Rectal smooth muscle tissue (tissue), 1 donor: ENCODE results near the gene TTC27.

Experiments used
- H3K27ac ChIP-seq: one replicate; pipeline ENCODE4 v1.7.0; 2013; ENCODE audit warnings: low read depth, low read length, inconsistent platforms
- H3K27me3 ChIP-seq: one replicate; pipeline ENCODE4 v1.7.0; 2013; ENCODE audit warnings: low read length; ENCODE audit not compliant: control insufficient read depth, insufficient read depth
- H3K36me3 ChIP-seq: one replicate; pipeline ENCODE4 v1.7.0; 2013; ENCODE audit warnings: low read length; ENCODE audit not compliant: control insufficient read depth, insufficient read depth
- H3K4me1 ChIP-seq: one replicate; pipeline ENCODE4 v1.7.0; 2013; ENCODE audit warnings: low read length; ENCODE audit not compliant: control insufficient read depth, insufficient read depth
- H3K4me3 ChIP-seq: one replicate; pipeline ENCODE4 v1.7.0; 2013; ENCODE audit warnings: low read length
- H3K9ac ChIP-seq: one replicate; pipeline ENCODE4 v1.7.0; 2013; ENCODE audit warnings: low read length

The TTC27 gene

GRCh38 chr2:32807662-32808061 is 179.8 kb downstream of the TTC27 start:
- Histone ChIP-seq H3K36me3 (no peaks in the 10 kb centered on the region), H3K9ac (no peak overlapping the region), H3K27me3 (no peaks in the 10 kb centered on the region), H3K4me1 (no peaks in the 10 kb centered on the region), H3K27ac (no peak overlapping the region), H3K4me3 (no peak overlapping the region)

DNA sequence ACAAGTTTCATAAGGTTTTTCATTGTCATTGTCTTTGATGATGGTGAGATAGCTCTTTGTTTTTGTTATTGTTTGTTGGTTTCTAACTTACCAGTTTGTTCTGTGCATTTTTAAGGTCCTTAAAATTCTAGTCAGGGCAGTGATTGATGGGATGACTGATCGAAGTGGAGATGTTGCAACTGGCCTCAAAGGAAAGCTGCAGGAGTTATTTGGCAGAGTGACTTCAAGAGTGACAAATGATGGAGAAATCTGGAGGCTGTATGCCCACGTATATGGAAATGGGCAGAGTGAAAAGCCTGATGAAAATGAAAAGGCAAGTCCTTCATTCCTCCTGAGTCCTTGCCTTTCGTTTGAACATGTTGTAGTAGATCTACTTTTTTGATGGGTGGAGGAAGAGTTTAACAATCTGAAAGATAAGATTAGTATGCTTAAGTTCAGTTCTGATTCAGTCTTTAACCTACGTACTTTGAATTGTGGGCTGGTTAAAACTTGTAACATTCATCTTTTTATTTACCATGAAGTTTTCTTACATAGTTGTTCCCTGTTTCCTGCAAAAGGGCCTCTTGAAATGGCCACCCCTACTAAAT is 183.2 kb downstream of the TTC27 start:
- no peak overlapping the region for H3K9ac ChIP-seq
- H3K36me3 ChIP-seq = no peaks in the 10 kb centered on the region
- no peak overlapping the region for H3K27ac ChIP-seq
- H3K4me1 ChIP-seq = no peaks in the 10 kb centered on the region
- no peaks in the 10 kb centered on the region for H3K27me3 ChIP-seq
- no peak overlapping the region for H3K4me3 ChIP-seq

DNA sequence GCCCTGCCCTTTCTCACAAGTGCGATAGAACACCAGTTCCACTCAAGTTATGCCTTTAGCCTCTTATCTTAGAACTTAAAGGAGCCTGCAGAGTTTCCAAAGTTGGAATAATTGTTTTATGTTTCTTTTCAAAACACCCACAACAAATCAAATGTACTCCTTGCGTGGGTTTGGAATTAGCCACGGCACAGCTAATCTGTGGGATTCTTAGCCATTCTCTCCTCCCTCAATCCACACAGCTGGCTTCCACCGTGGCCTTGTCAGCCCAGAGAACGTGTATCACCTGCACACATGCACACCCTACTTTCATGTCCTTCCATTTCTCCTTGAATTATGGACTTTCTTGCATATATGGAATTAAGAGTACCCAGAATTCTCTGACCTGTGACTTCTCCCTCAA is 183.8 kb downstream of the TTC27 start:
- H3K27me3 ChIP-seq = no peaks in the 10 kb centered on the region
- no peak overlapping the region for H3K4me3 ChIP-seq
- no peak overlapping the region for H3K9ac ChIP-seq
- H3K4me1 ChIP-seq = no peaks in the 10 kb centered on the region
- H3K27ac ChIP-seq = no peak overlapping the region
- H3K36me3 ChIP-seq = no peaks in the 10 kb centered on the region

DNA sequence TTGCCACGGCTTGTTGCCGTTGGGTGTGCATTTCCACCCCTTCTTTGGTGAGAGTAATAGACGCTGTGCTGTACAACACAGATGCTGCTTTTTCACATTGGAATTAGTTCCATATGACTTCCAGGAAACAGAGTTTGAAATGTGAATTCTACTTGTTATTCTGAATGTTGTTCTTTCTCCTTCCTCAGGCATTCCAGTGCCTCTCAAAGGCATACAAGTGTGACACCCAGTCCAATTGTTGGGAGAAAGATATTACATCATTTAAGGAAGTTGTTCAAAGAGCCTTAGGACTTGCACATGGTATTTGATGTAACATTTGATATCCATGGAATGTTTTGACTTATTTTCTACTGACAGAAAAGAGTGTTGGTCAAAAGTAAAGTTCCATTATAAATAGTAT is 184.5 kb downstream of the TTC27 start:
- Histone ChIP-seq H3K36me3 (no peaks in the 10 kb centered on the region), H3K27me3 (no peaks in the 10 kb centered on the region), H3K4me3 (no peak overlapping the region), H3K27ac (no peak overlapping the region), H3K9ac (no peak overlapping the region), H3K4me1 (no peaks in the 10 kb centered on the region)

DNA sequence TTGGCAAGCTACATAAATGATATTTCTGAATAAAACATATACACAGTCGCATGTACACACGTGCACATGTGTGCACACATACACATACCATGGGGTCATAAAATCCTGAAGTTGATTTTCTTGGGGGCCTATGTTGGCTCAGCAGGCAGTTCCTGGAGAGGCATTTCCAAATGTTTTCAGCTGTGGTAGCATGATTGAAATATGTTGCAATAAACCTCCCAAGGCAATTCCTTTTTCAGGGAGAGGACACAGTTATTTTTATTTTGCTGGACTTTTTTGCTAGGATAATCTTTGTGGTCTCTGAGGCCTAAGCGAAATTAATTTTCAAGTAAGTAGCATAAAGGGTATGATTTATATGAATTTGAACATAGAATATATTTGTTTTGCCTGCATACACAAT is 192.2 kb downstream of the TTC27 start:
- Histone ChIP-seq H3K4me1 (no peaks in the 10 kb centered on the region), H3K36me3 (no peaks in the 10 kb centered on the region), H3K9ac (no peak overlapping the region), H3K27ac (no peak overlapping the region), H3K4me3 (no peak overlapping the region), H3K27me3 (no peaks in the 10 kb centered on the region)

- H3K4me1 ChIP-seq = no peaks in the 10 kb centered on the region
- H3K27ac ChIP-seq = no peak overlapping the region
- H3K27me3 ChIP-seq = no peaks in the 10 kb centered on the region
- no peak overlapping the region for H3K9ac ChIP-seq
- no peaks in the 10 kb centered on the region for H3K36me3 ChIP-seq
- H3K4me3 ChIP-seq = no peak overlapping the region
Observed at GRCh38 chr2:32820701-32821100, 192.9 kb downstream of the TTC27 start.

DNA sequence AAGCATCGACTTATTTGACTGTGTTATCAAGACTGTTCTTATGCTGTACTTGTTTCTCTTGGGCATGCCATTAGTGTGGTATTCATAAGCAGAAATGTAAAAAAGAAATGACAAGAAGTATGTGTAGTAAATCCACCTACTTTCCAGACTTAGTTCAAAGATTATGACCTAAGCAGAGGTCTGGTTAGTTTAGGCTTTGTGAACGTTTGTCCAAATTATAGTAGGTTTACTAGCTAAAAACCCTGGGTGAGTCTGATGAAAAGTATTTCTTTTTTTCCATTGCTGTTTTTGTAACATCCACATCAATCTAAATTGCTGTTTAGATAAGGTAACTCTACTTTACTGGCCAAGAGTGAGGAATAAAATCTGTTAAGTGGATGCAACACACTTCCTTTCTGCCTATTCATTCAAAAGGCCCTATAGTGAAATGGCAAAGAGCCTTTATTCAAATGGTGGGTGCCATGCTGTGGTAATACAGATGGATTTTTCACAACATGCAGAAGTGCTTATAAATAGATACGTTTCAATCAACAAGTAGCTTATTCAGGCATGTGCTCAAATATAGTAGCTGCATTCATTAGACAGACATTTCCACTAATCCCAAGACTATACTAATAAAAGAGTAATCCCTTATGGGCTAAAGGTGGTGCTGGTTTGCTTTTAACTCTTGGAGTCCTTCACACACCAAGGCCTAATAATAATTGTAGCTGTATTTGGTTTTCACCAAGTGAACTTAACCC is 196.4 kb downstream of the TTC27 start:
- Histone ChIP-seq H3K27ac (no peak overlapping the region), H3K4me1 (no peaks in the 10 kb centered on the region), H3K36me3 (no peaks in the 10 kb centered on the region), H3K9ac (no peak overlapping the region), H3K4me3 (no peak overlapping the region), H3K27me3 (no peaks in the 10 kb centered on the region)

GRCh38 chr2:32825291-32825712 is 197.5 kb downstream of the TTC27 start:
- no peak overlapping the region for H3K4me3 ChIP-seq
- no peaks in the 10 kb centered on the region for H3K27me3 ChIP-seq
- H3K36me3 ChIP-seq = no peaks in the 10 kb centered on the region
- no peak overlapping the region for H3K9ac ChIP-seq
- no peaks in the 10 kb centered on the region for H3K4me1 ChIP-seq
- H3K27ac ChIP-seq = no peak overlapping the region

DNA sequence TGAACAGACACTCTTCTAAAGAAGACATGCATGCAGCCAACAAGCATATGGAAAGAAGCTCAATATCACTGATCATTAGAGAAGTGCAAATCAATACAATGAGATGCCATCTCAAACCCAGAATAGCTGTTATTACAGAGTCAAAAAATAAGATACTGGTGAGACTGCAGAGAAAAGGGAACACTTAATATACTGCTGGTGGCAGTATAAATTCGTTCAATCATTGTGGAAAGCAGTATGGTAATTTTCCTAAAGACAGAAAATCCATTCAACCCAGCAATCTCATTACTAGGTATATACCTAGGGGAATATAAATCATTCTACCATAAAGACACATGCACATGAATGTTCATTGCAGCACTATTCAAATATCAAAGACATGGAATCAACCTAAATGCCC is 202.3 kb downstream of the TTC27 start:
- Histone ChIP-seq H3K4me1 (no peaks in the 10 kb centered on the region), H3K9ac (no peak overlapping the region), H3K27me3 (no peaks in the 10 kb centered on the region)

DNA sequence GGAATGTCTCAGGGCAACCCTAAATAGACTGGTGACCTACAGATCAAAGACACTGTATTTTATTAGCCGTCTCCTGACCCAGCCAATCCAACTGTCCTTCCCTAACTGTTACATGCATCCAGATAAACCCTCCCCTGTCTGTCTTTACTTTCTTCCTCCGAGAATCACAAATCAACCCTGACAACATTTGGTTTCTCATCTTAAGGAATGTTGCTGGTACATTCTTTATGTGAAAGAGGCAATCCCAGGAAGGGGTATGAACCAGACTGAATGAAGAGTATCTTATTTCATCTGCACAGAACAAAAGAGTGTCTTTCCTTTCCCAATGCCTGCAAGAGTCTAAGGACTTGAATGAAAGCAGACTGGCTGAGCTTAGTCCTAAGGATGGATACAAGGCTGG is 205.0 kb downstream of the TTC27 start:
- Histone ChIP-seq H3K27ac (no peak overlapping the region), H3K4me1 (no peaks in the 10 kb centered on the region), H3K9ac (no peak overlapping the region), H3K36me3 (no peaks in the 10 kb centered on the region), H3K4me3 (no peak overlapping the region), H3K27me3 (no peaks in the 10 kb centered on the region)

More for the DNA sequence above, 202.3 kb downstream of the TTC27 start:
- Histone ChIP-seq H3K27ac (no peak overlapping the region), H3K36me3 (no peaks in the 10 kb centered on the region), H3K4me3 (no peak overlapping the region)

GRCh38 chr2:32833709-32834108 is 205.9 kb downstream of the TTC27 start:
- no peak overlapping the region for H3K9ac ChIP-seq

DNA sequence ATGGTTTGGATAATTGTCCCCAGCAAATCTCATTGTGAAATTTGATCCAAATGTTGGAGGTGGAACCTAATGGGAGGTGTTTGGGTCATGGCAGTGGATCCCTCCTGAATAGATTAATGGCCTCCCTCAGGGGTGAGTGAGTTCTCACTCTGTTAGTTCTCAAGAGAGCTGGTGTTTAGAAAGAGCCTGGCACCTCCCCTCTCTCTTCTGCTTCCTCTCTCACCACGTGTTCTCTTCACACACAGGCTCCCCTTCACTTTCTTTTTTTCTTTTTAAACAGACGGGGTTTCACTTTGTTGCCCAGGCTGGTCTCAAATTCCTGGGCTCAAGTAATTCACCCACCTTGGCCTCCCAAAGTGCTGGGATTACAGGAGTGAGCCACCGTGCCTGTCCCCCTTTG is 207.3 kb downstream of the TTC27 start:
- Histone ChIP-seq H3K4me1 (no peaks in the 10 kb centered on the region), H3K27ac (no peak overlapping the region), H3K27me3 (no peaks in the 10 kb centered on the region), H3K4me3 (no peak overlapping the region), H3K9ac (no peak overlapping the region), H3K36me3 (no peaks in the 10 kb centered on the region)

More at GRCh38 chr2:32833709-32834108, 205.9 kb downstream of the TTC27 start:
- H3K27ac ChIP-seq = no peak overlapping the region
- H3K4me1 ChIP-seq = no peaks in the 10 kb centered on the region
- H3K36me3 ChIP-seq = no peaks in the 10 kb centered on the region
- H3K4me3 ChIP-seq = no peak overlapping the region
- no peaks in the 10 kb centered on the region for H3K27me3 ChIP-seq

DNA sequence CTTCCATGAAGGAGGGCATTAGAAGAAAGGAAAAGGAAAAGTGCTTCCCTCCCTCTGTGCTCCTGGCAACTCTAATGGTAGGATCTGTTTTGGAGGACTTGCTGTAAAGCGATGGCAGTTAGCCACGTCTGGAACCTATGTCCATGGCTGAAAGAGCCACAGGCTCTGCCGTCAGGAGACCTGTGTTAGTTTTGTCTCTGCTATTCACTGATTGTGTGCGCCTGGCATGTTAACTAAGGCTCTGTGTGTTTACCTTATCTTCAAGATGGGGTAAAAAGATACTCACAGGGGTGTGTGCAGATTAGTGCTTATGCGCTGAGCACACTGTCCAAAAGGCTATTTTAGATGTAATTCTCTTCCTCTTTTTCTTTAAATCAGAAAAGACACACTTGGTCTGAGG is 209.1 kb downstream of the TTC27 start:
- Histone ChIP-seq H3K27ac (no peak overlapping the region), H3K27me3 (no peaks in the 10 kb centered on the region), H3K9ac (no peak overlapping the region), H3K4me1 (no peaks in the 10 kb centered on the region), H3K4me3 (no peak overlapping the region), H3K36me3 (no peaks in the 10 kb centered on the region)
